Neural progenitor cell (in vitro differentiated cells): ENCODE measurements around the gene ZNF490. TPM values are rescaled to one million over a fixed set of nuclear protein-coding genes. Genes with fewer than 3 reads are reported as not detected.
"Not testable (repeated sequence)": the region's sequence is repeated elsewhere in the genome, so short reads cannot be mapped to it uniquely, and the experiment has no call there.

Experiments
- DNase-seq: peaks from one replicate; pipeline ENCODE4 v3.0.0-alpha.2; 2016; ENCODE audit warnings: low spot score
- H2AFZ ChIP-seq: fragments of 200-600 bp; sonication (generic); replicated peaks from 2 replicates; pipeline ENCODE4 v1.6.1; 2016; ENCODE audit warnings: antibody characterized with exemption
- H3F3A ChIP-seq: fragments of 200-600 bp; sonication (generic); 2 replicates; pipeline ENCODE4 v1.6.1; 2016; ENCODE audit warnings: antibody characterized with exemption, low read depth
- H3K27ac ChIP-seq: fragments of 200-600 bp; sonication (generic); 2 replicates; pipeline ENCODE4 v1.5.1; 2016; ENCODE audit warnings: mild to moderate bottlenecking
- H3K27me3 ChIP-seq: fragments of 200-600 bp; sonication (generic); 2 replicates; pipeline ENCODE4 v1.6.1; 2016; ENCODE audit warnings: mild to moderate bottlenecking, moderate library complexity
- H3K36me3 ChIP-seq: fragments of 200-600 bp; sonication (generic); 2 replicates; pipeline ENCODE4 v1.5.1; 2016
- H3K4me1 ChIP-seq: fragments of 200-600 bp; sonication (generic); 2 replicates; pipeline ENCODE4 v1.6.1; 2016; ENCODE audit warnings: mixed run types
- H3K4me2 ChIP-seq: fragments of 200-600 bp; sonication (generic); 2 replicates; pipeline ENCODE4 v1.6.1; 2016
- H3K4me3 ChIP-seq: fragments of 200-600 bp; sonication (generic); 2 replicates; pipeline ENCODE4 v1.5.1; 2016
- H3K79me2 ChIP-seq: fragments of 200-600 bp; sonication (generic); 2 replicates; pipeline ENCODE4 v1.6.1; 2016; ENCODE audit warnings: low read depth
- H3K9ac ChIP-seq: fragments of 200-600 bp; sonication (generic); 2 replicates; pipeline ENCODE4 v1.6.1; 2016
- H3K9me3 ChIP-seq: fragments of 200-600 bp; sonication (generic); 2 replicates; pipeline ENCODE4 v1.5.1; 2016; ENCODE audit warnings: low read depth
- H4K20me1 ChIP-seq: fragments of 200-600 bp; sonication (generic); 2 replicates; pipeline ENCODE4 v1.6.1; 2016; ENCODE audit warnings: low read depth
- H3K27ac Mint-ChIP-seq: 3 replicates; pipeline ENCODE4 v1.8.0; 2021; ENCODE audit warnings: mixed read lengths
- H3K27me3 Mint-ChIP-seq: 2 replicates; pipeline ENCODE4 v1.8.0; 2022; ENCODE audit warnings: low read depth, mild to moderate bottlenecking, inconsistent platforms, moderate library complexity, mixed read lengths; ENCODE audit not compliant: insufficient read depth
- H3K36me3 Mint-ChIP-seq: 3 replicates; pipeline ENCODE4 v1.8.0; 2021; ENCODE audit warnings: mixed read lengths
- H3K4me1 Mint-ChIP-seq: 3 replicates; pipeline ENCODE4 v1.8.0; 2021; ENCODE audit warnings: mixed read lengths
- H3K4me3 Mint-ChIP-seq: 3 replicates; pipeline ENCODE4 v1.8.0; 2021; ENCODE audit warnings: mild to moderate bottlenecking, moderate library complexity, mixed read lengths
- H3K9me3 Mint-ChIP-seq: 3 replicates; pipeline ENCODE4 v1.8.0; 2020; ENCODE audit warnings: mixed read lengths
- EZH2 ChIP-seq: fragments of 200-600 bp; sonication (generic); IDR thresholded peaks from 2 replicates; pipeline ENCODE4 v1.6.1; 2017; ENCODE audit warnings: antibody characterized with exemption, mild to moderate bottlenecking, moderate library complexity
- EZH2phosphoT487 ChIP-seq: fragments of 200-600 bp; sonication (generic); IDR thresholded peaks from 2 replicates; pipeline ENCODE4 v1.6.1; 2017; ENCODE audit warnings: antibody characterized with exemption
- total RNA-seq: library from RNA; depleted of rRNA; stranded (reverse); fragments of >200 nt; gene quantifications from 2 replicates; pipeline ENCODE4 v1.2.3, GENCODE V29; 2015; ENCODE audit warnings: low replicate concordance
- TF ChIP-seq, protein P1 (sequence below): fragments of 200-600 bp; sonication (generic); IDR thresholded peaks from 2 replicates; pipeline ENCODE4 v1.5.1; 2017; ENCODE audit warnings: antibody characterized with exemption, mild to moderate bottlenecking

The ZNF490 gene
- total RNA-seq, 1 donor from 2014 or later: 16.7 TPM

DNA sequence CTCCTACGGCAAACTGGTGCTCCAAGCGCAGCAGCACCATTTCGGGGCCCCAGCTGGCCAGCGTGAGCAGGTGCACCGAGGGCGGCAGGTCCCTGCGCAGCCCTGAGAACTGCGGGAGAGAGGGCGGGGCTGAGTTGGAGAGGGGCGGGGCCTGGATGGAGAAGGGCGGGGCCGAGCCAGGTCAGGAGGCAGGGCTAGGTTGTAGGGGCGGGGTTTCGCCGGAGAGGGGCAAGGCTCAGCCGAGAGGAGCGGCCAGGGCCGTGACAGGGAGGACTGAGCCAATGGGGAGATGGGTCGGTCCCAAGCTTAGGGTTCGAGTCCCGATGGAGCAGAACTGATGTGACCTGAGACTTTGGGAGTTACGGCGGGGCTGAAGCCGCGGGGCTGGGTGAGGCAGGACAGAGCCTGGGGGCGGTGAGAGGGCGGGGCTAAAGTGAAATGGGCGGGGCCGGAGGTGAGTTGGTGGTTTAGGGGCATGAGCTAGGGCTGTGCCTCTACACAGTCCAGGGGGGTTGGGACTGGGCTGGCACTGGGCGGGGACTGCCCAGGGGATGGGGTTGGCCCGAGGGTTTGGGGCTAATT, 37.0 kb upstream of the ZNF490 start:
- no peaks in the 10 kb centered on the region for H3K4me1 Mint-ChIP-seq
- no peaks in the 10 kb centered on the region for H3F3A ChIP-seq
- H3K36me3 ChIP-seq: no peaks in the 10 kb centered on the region
- H3K4me1 ChIP-seq: no peaks in the 10 kb centered on the region
- H2AFZ ChIP-seq: no peak overlapping the region
- H3K27ac Mint-ChIP-seq: no peak overlapping the region
- peak; percentile 60 for DNase-seq
- H3K4me2 ChIP-seq: no peak overlapping the region
- H3K4me3 ChIP-seq: no peak overlapping the region
- no peaks in the 10 kb centered on the region for H3K9me3 ChIP-seq
- H3K27me3 Mint-ChIP-seq: no peaks in the 10 kb centered on the region
- TF ChIP-seq EZH2 (no peak), EZH2phosphoT487 (no peak)
- TF ChIP-seq, protein P1, sequence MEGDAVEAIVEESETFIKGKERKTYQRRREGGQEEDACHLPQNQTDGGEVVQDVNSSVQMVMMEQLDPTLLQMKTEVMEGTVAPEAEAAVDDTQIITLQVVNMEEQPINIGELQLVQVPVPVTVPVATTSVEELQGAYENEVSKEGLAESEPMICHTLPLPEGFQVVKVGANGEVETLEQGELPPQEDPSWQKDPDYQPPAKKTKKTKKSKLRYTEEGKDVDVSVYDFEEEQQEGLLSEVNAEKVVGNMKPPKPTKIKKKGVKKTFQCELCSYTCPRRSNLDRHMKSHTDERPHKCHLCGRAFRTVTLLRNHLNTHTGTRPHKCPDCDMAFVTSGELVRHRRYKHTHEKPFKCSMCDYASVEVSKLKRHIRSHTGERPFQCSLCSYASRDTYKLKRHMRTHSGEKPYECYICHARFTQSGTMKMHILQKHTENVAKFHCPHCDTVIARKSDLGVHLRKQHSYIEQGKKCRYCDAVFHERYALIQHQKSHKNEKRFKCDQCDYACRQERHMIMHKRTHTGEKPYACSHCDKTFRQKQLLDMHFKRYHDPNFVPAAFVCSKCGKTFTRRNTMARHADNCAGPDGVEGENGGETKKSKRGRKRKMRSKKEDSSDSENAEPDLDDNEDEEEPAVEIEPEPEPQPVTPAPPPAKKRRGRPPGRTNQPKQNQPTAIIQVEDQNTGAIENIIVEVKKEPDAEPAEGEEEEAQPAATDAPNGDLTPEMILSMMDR: no peak
- no peaks in the 10 kb centered on the region for H3K79me2 ChIP-seq
- peaks cover 2% of the 10 kb centered on the region for H3K9me3 Mint-ChIP-seq
- no peak overlapping the region for H3K27ac ChIP-seq
- no peak overlapping the region for H3K9ac ChIP-seq
- H3K4me3 Mint-ChIP-seq: no peak overlapping the region
- peaks cover 17% of the 10 kb centered on the region for H3K36me3 Mint-ChIP-seq
- H4K20me1 ChIP-seq: no peaks in the 10 kb centered on the region
- no peaks in the 10 kb centered on the region for H3K27me3 ChIP-seq

GRCh38 chr19:12647047-12647446, 36.4 kb upstream of the ZNF490 start:
- no peaks in the 10 kb centered on the region for H3K79me2 ChIP-seq
- no peak for DNase-seq
- no peaks in the 10 kb centered on the region for H3K4me1 ChIP-seq
- no peak overlapping the region for H3K27ac Mint-ChIP-seq
- H3K36me3 ChIP-seq: no peaks in the 10 kb centered on the region
- no peak for TF ChIP-seq EZH2
- TF ChIP-seq EZH2phosphoT487: no peak
- TF ChIP-seq, protein P1: no peak
- H3K9ac ChIP-seq: no peak overlapping the region
- H3K4me2 ChIP-seq: no peak overlapping the region
- H3K9me3 Mint-ChIP-seq: peaks cover 2% of the 10 kb centered on the region
- H3K9me3 ChIP-seq: no peaks in the 10 kb centered on the region
- no peak overlapping the region for H3K4me3 ChIP-seq
- no peaks in the 10 kb centered on the region for H3K27me3 ChIP-seq
- no peaks in the 10 kb centered on the region for H3K4me1 Mint-ChIP-seq
- H2AFZ ChIP-seq: no peak overlapping the region
- H3K4me3 Mint-ChIP-seq: no peak overlapping the region
- no peaks in the 10 kb centered on the region for H3K27me3 Mint-ChIP-seq
- peaks cover 20% of the 10 kb centered on the region for H3K36me3 Mint-ChIP-seq
- no peaks in the 10 kb centered on the region for H3F3A ChIP-seq
- H4K20me1 ChIP-seq: no peaks in the 10 kb centered on the region
- no peak overlapping the region for H3K27ac ChIP-seq

- TF ChIP-seq, protein P1: no peak
- no peak for TF ChIP-seq EZH2phosphoT487
- TF ChIP-seq EZH2: no peak
- H3K9ac ChIP-seq: no peak overlapping the region
- H4K20me1 ChIP-seq: no peaks in the 10 kb centered on the region
Measured at GRCh38 chr19:12646551-12646950, 35.9 kb upstream of the ZNF490 start.

DNA sequence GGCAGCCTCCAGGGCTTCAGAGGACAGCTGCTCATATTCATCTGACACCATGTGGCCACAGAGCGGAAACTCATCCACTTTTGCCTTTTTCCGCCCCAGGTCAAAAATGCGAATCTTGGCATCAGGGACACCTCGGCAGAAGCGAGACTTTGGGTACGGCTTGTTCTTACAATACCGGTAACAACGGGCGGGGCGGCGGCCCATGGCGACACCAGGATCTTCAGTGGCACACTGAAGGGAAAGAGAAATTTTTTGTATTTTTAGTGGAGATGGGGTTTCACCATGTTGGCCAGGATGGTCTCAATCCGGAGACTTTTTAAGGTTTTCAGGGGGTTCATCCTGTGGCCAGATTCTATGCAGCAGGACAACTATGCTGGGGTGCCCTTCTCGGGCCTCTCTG, 33.1 kb upstream of the ZNF490 start:
- H3K27ac ChIP-seq, H3K4me3 Mint-ChIP-seq, H3K79me2 ChIP-seq, DNase-seq, H3K27me3 ChIP-seq, H3K4me3 ChIP-seq, H3F3A ChIP-seq, H3K9me3 ChIP-seq, H3K36me3 Mint-ChIP-seq, H3K4me1 ChIP-seq, H4K20me1 ChIP-seq, H3K4me2 ChIP-seq, H3K9ac ChIP-seq, H3K36me3 ChIP-seq, H3K27me3 Mint-ChIP-seq, H3K4me1 Mint-ChIP-seq, H3K27ac Mint-ChIP-seq, H3K9me3 Mint-ChIP-seq, H2AFZ ChIP-seq: not testable (repeated sequence)

More at GRCh38 chr19:12646551-12646950, 35.9 kb upstream of the ZNF490 start:
- peaks cover 2% of the 10 kb centered on the region for H3K9me3 Mint-ChIP-seq
- Histone ChIP-seq H3K27me3 (no peaks in the 10 kb centered on the region), H3K4me2 (no peak overlapping the region), H3K9me3 (no peaks in the 10 kb centered on the region), H3K4me1 (no peaks in the 10 kb centered on the region), H3K27ac (no peak overlapping the region), H3K79me2 (no peaks in the 10 kb centered on the region), H2AFZ (no peak overlapping the region), H3K4me3 (no peak overlapping the region), H3F3A (no peaks in the 10 kb centered on the region), H3K36me3 (no peaks in the 10 kb centered on the region)
- no peak for DNase-seq
- no peak overlapping the region for H3K27ac Mint-ChIP-seq
- peaks cover 1% of the 10 kb centered on the region for H3K27me3 Mint-ChIP-seq
- peaks cover 18% of the 10 kb centered on the region for H3K36me3 Mint-ChIP-seq
- H3K4me1 Mint-ChIP-seq: no peaks in the 10 kb centered on the region
- no peak overlapping the region for H3K4me3 Mint-ChIP-seq
